NB4 (cell line): ENCODE data around the gene OOSP4B.

Experiments used
- CTCF ChIP-seq: IDR thresholded peaks from one replicate; pipeline ENCODE4 v1.5.1; 2012; ENCODE audit warnings: low read depth, low read length
- MYC ChIP-seq: IDR thresholded peaks from 2 replicates; pipeline ENCODE4 v1.6.1; 2011; ENCODE audit warnings: low read depth, low read length

GRCh38 chr11:59967677-59968394 is 49.1 kb upstream of the OOSP4B start:
- TF ChIP-seq CTCF, result no peak
- no peak for TF ChIP-seq MYC
